ENCODE results near the gene SLC27A4. TPM values are rescaled to one million over a fixed set of nuclear protein-coding genes. Genes with fewer than 3 reads are reported as not detected.
A peak's percentile ranks its signal among the peaks of the same experiment; 100 is the strongest.

SLC27A4 gene
- total RNA-seq (10 to 100 TPM; 10.4 to 26.2 (median 17.9) TPM), polyA plus RNA-seq (10 to 100 TPM; 24.7 to 61.5 (median 40.1) TPM)
- long read RNA-seq, donor 1, transcript SLC27A4-201 (13 exons, 3,028 nt), result major isoform, 24 of 40 reads
- long read RNA-seq, donor 1, partial matches to known transcripts, result 12 of 40 reads
- long read RNA-seq, donor 1, other reads (novel, unspliced or antisense), result 4 of 40 reads
- long read RNA-seq, donor 2, transcript SLC27A4-201 (13 exons, 3,028 nt), result major isoform, 24 of 56 reads
- long read RNA-seq, donor 2, partial matches to known transcripts, result 24 of 56 reads
- long read RNA-seq, donor 2, other reads (novel, unspliced or antisense), result 8 of 56 reads

- intact Hi-C loops (cut with DNase I), result loop anchor here (2.0 to 5.0 kb wide), 2 partner anchors 43 to 45 kb away; no protein-coding TSS in a partner anchor
- Histone ChIP-seq H3K4me3 (peak within 1 kb of the TSS; percentile 95), H3K27me3 (ENCODE audit: insufficient read depth in 3 of 3, low read length in 2 of 3) (no peaks in the 10 kb centered on the region), H3K4me1 (peaks cover 7% of the 10 kb centered on the region), H3K36me3 (ENCODE audit: insufficient read depth in 1 of 2, low read depth in 1 of 2) (peaks cover 0 to 32% of the 10 kb centered on the region in 2 donors), H3K27ac (peak within 1 kb of the TSS; percentile 73), H3K9me3 (no peaks in the 10 kb centered on the region)
- no peak for TF ChIP-seq CTCF (IDR thresholded peaks at IDR 0.05)
- peak; percentile 89 to 93 (median 92) for ATAC-seq
- 6 to 10% (median 8%) methylated on average over 45 to 75 of the region's 75 CpGs for WGBS, 3 donors
- DNase-seq, result peak; percentile 80 to 83
These were observed at the start of gene SLC27A4 for GRCh38 chr9:128339761-128340690. Gene SLC27A4, plus strand, starts transcription at chr9:128340527. Its CDS starts 2,606 bp downstream, at chr9:128343133.

DNA sequence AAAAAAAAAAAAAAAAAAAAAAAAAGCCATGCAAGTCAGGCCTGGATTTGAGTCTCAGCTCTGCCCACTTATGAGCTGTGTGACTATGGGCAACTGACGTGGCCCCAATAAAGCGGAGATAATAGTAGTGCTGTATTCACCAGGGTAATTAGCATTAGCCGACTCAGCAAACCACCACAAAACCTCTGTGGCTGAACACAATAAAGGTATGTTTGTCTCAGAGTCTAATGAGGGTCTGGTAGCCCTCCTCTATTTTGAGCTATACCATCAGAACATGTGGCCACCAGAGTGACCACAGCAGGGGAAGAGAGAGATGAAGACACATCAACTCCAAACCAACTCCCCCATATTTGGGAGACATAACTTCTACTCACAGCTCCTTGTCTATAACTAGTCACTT is 48.3 kb upstream of the SLC27A4 start:
- no peak for TF ChIP-seq CTCF (IDR thresholded peaks at IDR 0.05)

GRCh38 chr9:128293091-128293490 is 47.2 kb upstream of the SLC27A4 start:
- H3K36me3 ChIP-seq (ENCODE audit: insufficient read depth in 1 of 2, low read depth in 1 of 2), result peaks cover 0 to 10% of the 10 kb centered on the region in 2 donors
- H3K4me1 ChIP-seq, result no peaks in the 10 kb centered on the region
- H3K4me3 ChIP-seq, result no peak overlapping the region
- no peak for TF ChIP-seq CTCF (IDR thresholded peaks at IDR 0.05)
- no peaks in the 10 kb centered on the region for H3K9me3 ChIP-seq
- H3K27ac ChIP-seq, result no peak overlapping the region
- no peaks in the 10 kb centered on the region for H3K27me3 ChIP-seq (ENCODE audit: insufficient read depth in 3 of 3, low read length in 2 of 3)
- 80 to 87% (median 86%) methylated on average over 4 of the region's 4 CpGs for WGBS, 3 donors
- ATAC-seq (no peak), DNase-seq (no peak)
- intact Hi-C loops (cut with DNase I), result loop anchor here in 1 of 2 donors (10.0 kb wide), 1 partner anchor 122 kb away; no protein-coding TSS in a partner anchor

More for the DNA sequence above, 48.3 kb upstream of the SLC27A4 start:
- Histone ChIP-seq H3K4me1 (no peaks in the 10 kb centered on the region), H3K27me3 (ENCODE audit: insufficient read depth in 3 of 3, low read length in 2 of 3) (no peaks in the 10 kb centered on the region), H3K27ac (no peak overlapping the region), H3K9me3 (no peaks in the 10 kb centered on the region), H3K4me3 (no peak overlapping the region), H3K36me3 (ENCODE audit: insufficient read depth in 1 of 2, low read depth in 1 of 2) (peaks cover 0 to 16% of the 10 kb centered on the region in 2 donors)
- ATAC-seq (no peak), DNase-seq (no peak)
- 91 to 95% (median 92%) methylated on average over 3 of the region's 3 CpGs for WGBS, 3 donors
- intact Hi-C loops (cut with DNase I), result loop anchor here in 1 of 2 donors (10.0 kb wide), 1 partner anchor 123 kb away; no protein-coding TSS in a partner anchor

DNA sequence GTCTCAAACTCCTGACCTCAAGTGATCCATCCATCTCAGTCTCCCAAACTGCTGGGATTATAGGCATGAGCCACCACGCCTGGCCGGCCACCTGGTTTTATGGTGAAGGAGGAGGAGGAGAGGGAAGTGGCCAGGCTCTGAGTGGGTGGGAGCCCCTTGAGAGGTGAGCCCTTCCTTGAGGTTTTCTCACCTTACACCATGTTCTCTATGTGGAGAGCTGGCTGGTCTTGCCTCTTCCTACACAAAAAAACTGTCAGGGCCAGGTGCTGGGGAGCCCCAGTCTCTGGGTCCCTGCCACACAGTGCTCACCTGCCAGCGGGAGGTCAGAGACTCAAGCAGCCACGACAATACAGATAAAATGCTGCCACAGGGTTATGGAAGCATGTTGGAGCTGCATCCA is 46.2 kb upstream of the SLC27A4 start:
- 82 to 94% (median 91%) methylated on average over 4 of the region's 4 CpGs for WGBS, 3 donors
- no peaks in the 10 kb centered on the region for H3K4me1 ChIP-seq
- ATAC-seq (no peak), DNase-seq (no peak)
- H3K36me3 ChIP-seq (ENCODE audit: insufficient read depth in 1 of 2, low read depth in 1 of 2), result no peaks in the 10 kb centered on the region
- H3K27ac ChIP-seq, result no peak overlapping the region
- intact Hi-C loops (cut with DNase I), result loop anchor here in 1 of 2 donors (2.0 to 10.0 kb wide), 2 partner anchors 47 to 121 kb away; partner anchors contain the start of gene SLC27A4
- TF ChIP-seq CTCF (IDR thresholded peaks at IDR 0.05), result no peak
- H3K9me3 ChIP-seq, result no peaks in the 10 kb centered on the region
- no peak overlapping the region for H3K4me3 ChIP-seq
- H3K27me3 ChIP-seq (ENCODE audit: insufficient read depth in 3 of 3, low read length in 2 of 3), result no peaks in the 10 kb centered on the region
